HG03159 (cell line): Measurements from ENCODE around the gene TRDMT1.
"Not testable (repeated sequence)": the region's sequence is repeated elsewhere in the genome, so short reads cannot be mapped to it uniquely, and the experiment has no call there.

Source experiments
- ATAC-seq: cut with Tn5 transposase; IDR thresholded peaks from one replicate; pipeline ENCODE4 v1.9.1; 2021; ENCODE audit warnings: mild to moderate bottlenecking, moderate library complexity; ENCODE audit not compliant: unreplicated experiment

The TRDMT1 gene

DNA sequence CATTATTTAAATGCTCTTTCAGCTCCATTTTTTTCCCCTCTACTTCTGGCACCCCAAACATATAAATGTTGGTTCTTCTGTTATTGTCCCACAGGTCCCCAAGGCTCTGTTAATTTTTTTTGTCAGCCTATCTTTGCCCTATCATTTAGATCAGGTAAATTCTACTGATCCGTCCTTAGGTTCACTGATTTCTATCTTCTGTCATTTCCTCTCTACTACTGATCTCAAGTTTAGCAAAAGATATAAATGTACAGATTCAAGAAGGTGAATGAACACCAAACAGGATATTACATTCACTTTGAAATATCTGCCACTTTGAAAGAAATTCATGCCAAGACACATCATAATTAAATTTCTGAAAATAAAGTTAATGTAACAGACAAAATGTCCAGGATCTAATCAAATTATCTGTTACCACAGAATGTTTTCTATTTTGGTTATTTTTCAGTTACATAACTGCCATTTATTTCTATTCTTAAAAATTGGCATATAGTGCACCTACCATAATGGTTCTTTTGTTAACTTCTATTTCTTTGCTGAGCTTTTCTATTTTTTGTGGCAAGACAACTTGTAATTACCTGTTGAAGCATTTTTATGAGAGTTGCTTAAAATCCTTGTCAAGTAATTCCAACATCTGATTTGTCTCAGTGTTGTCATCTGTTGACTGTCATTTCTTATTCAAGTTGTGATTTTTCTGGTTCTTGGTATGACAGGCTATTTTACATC lies 59.8 kb downstream of the TRDMT1 start:
- no peak for ATAC-seq

GRCh38 chr10:17140386-17140761 lies 61.1 kb downstream of the TRDMT1 start:
- ATAC-seq: no peak

GRCh38 chr10:17138460-17139042 lies 62.9 kb downstream of the TRDMT1 start:
- no peak for ATAC-seq

DNA sequence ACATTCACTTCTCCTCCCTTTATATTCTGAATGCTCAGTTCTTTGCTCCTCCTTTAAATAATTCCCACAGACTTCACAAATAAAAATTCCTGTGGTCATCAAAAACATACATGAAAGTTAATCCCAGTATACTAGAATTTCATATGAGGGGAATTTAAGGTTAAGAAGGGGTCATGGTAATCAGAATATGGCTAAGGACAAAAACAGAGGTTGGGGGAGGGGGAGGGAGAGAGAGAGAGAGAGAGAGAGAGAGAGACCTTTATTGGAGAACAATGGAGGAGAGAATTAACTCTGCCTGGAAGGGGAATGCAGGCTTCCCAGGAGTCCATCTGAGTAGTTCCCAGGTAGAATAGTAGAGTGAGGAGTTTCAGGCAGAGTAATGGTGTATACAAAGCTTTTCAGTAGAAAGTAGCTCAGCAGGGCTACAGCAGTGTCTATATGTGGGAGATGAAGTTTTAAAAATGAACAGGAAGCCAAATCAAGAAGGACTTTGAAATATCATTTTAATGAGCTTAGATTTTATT lies 66.7 kb downstream of the TRDMT1 start:
- no peak for ATAC-seq

GRCh38 chr10:17134282-17134681 lies 67.2 kb downstream of the TRDMT1 start:
- ATAC-seq: no peak

- ATAC-seq: no peak
Measured at GRCh38 chr10:17129741-17130140, 71.7 kb downstream of the TRDMT1 start, which contains the start of gene CUBN. CUBN (minus strand) TSS chr10:17129811; CDS start chr10:17129765, 46 bp downstream.

DNA sequence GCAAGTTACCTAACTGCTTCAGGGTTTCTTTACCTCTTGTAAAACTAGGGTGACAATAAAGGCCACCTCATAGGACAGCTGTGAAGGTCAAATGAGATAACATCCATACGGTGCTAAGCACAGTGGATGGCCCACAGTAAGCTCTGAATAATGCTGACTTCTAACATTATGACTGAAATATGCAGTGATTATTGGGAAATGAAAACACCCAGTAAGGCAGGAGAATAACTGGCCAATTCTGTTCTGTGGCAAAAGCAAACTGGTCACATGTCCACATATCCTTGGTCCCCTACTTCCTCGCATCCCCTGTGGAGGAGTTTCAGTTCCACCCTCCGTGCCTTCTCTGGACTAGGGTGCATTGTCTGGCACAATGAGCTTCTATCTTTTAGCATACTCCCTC lies 73.2 kb downstream of the TRDMT1 start:
- ATAC-seq: no peak

GRCh38 chr10:17126327-17126726 lies 75.1 kb downstream of the TRDMT1 start:
- no peak for ATAC-seq

GRCh38 chr10:17125206-17125893 lies 76.1 kb downstream of the TRDMT1 start:
- ATAC-seq: no peak

- no peak for ATAC-seq
Measured at GRCh38 chr10:17123961-17124360, 77.5 kb downstream of the TRDMT1 start.

DNA sequence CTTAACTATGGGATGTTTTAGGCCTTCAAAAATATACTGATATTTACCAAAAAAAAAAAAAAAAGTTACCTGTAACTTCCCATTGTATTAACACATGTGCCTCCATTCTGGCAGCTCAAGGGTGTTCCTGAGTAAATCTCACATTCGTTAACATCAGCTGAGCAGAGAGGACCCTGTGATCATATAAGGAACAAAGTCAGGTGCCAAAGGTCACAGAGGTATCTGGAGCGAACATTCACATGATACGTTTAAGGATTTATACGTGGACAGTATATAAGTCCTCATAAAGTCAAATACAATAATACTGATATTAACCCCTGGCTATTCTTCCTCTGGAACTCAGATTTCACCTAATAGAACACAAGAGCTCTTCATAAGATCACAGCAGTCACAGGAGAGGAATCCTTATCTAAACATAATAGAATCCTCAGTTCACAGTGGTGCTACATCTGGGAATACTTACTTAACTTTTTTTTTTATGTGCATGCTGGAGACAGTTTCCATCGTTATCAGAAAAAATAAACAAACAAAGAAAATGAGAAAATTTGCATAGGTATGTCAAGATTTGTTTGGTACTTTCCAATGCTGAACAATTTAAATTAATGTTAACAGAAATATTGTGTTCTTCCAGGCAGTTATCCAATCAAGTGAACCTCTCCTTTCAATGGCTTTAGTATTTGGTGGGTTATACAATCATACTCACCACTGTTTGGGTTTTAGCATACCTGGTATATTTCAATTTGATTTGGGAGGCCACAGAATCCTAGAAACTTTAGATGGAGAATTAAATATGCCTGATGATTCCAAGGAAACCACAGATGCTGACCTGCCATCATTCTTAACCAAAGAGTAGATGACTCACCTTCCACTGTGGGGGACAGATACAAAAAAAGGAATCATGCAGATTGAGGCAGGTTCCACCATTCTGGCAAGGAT lies 78.5 kb downstream of the TRDMT1 start:
- no peak for ATAC-seq

GRCh38 chr10:17122052-17122451 lies 79.4 kb downstream of the TRDMT1 start:
- no peak for ATAC-seq

GRCh38 chr10:17120694-17121093 lies 80.8 kb downstream of the TRDMT1 start:
- no peak for ATAC-seq

DNA sequence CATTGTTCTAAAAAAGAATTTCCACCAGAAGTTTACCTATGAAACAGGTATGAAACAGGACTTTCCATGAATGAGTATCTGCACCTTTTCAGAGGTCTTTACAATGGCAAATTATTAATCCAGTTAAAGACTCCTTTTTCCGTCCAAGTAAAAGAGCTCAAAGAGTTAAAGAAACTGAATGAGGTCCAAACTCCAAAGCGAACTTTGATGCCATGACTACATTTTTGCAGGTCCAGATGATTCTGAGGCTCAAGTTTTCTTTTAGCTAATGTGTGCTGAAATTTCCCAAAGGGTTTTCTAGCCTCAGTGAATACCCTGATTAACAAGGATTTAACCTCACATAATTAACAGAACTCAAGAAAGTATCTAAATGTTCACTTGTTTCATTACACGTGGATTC lies 81.6 kb downstream of the TRDMT1 start:
- no peak for ATAC-seq

GRCh38 chr10:17116193-17116592 lies 85.3 kb downstream of the TRDMT1 start:
- ATAC-seq: no peak

DNA sequence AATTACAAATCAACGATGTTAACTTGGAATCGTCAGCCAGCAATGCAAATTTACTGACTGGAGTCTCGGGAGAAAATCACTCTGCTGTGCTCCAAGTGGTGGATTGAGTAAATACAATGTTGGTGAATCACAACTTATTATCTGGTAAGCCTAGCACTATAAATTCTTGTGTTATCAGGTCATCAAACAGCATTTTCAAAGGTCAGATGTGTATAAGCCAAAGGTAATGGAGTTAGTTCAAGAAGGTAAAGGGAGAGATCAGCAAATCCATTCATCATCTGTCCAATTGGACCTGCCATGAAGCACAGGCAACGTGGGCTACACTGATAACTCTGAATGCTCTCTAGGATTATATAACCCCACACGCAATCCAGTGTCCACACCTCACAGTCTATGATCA lies 85.8 kb downstream of the TRDMT1 start:
- ATAC-seq: no peak

DNA sequence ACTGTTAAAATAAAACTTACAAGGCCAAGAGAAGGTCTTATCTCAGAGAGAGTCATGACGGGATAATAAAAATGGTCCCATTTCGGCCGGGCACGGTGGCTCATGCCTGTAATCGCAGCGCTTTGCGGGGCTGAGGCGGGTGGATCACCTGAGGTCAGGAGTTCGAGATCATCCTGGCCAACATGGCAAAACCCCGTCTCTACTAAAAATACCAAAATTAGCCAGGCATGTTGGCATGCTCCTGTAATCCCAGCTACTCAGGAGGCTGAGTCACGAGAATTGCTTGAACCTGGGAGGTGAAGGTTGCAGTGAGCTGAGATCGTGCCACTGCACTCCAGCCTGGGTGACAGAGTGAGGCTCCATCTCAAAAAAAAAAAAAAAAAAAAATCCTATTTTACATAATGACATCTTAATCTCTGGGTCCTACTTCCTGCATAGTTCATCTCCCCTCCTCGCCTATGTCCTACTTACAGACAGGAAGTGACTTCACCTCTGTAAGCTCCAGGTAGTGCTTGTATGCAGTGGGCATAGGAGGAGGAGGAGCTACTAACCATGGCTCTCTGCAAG lies 86.5 kb downstream of the TRDMT1 start:
- ATAC-seq: not testable (repeated sequence)

GRCh38 chr10:17113889-17114540 lies 87.5 kb downstream of the TRDMT1 start:
- ATAC-seq: no peak

DNA sequence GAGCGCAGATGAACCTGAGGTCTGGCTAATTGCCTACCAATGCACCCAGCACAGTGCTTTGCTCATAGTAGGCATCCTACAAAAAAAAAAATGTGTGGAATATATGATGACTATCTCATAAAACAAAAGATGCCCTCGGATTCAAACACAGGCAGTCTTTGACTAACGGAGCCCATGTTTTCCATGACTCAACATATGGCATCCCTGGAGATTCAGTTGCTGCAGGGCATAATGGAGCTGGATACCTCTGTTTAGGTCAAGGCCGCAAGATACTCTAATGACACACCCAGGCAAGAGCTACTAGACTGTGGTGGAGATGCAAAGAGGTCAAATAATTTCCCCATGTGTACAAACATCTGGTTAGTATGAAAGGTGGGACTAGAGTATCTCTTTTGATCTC lies 88.1 kb downstream of the TRDMT1 start:
- no peak for ATAC-seq

GRCh38 chr10:17112566-17112965 lies 88.9 kb downstream of the TRDMT1 start:
- no peak for ATAC-seq
